Spleen (tissue), 11 donors: Measurements from ENCODE around the gene PLEKHF1. TPM values are rescaled to one million over a fixed set of nuclear protein-coding genes. Genes with fewer than 3 reads are reported as not detected.
"Not testable (repeated sequence)": the region's sequence is repeated elsewhere in the genome, so short reads cannot be mapped to it uniquely, and the experiment has no call there.

Experiments used
- DNase-seq: peaks from one replicate; pipeline ENCODE4 v3.0.0-alpha.2; 2020
- H3K27ac ChIP-seq, 8 donors: fragments of 200-600 bp; sonication (generic) in 7 of 8; 1 replicate in 4 of 8; 2 replicates in 4 of 8; pipeline versions ENCODE4 v1.5.0 to v1.8.0; 2016 to 2021; ENCODE audit warnings: inconsistent platforms in 4 of 8, mild to moderate bottlenecking in 4 of 8, moderate library complexity in 1 of 8
- H3K27me3 ChIP-seq, 7 donors: fragments of 200-600 bp; sonication (generic) in 6 of 7; replicated peaks in 1 of 7; 1 replicate in 4 of 7; 2 replicates in 3 of 7; pipeline versions ENCODE4 v1.5.0 to v1.8.0; 2016 to 2021; ENCODE audit warnings: inconsistent platforms in 3 of 7, mild to moderate bottlenecking in 1 of 7
- H3K36me3 ChIP-seq, 6 donors: fragments of 200-600 bp; sonication (generic) in 5 of 6; 1 replicate in 4 of 6; 2 replicates in 2 of 6; pipeline versions ENCODE4 v1.5.0 to v1.8.0; 2016 to 2021; ENCODE audit warnings: inconsistent platforms in 2 of 6
- H3K4me1 ChIP-seq, 6 donors: fragments of 200-600 bp; sonication (generic) in 5 of 6; 1 replicate in 3 of 6; 2 replicates in 3 of 6; pipeline versions ENCODE4 v1.5.0 to v1.8.0; 2016 to 2021; ENCODE audit warnings: inconsistent platforms in 3 of 6
- H3K4me3 ChIP-seq, 8 donors: fragments of 200-600 bp; sonication (generic) in 7 of 8; 1 replicate in 4 of 8; 2 replicates in 4 of 8; pipeline versions ENCODE4 v1.5.0 to v1.8.0; 2016 to 2021; ENCODE audit warnings: inconsistent platforms in 4 of 8, mild to moderate bottlenecking in 4 of 8, moderate library complexity in 2 of 8
- H3K9me3 ChIP-seq, 8 donors: fragments of 200-600 bp; sonication (generic) in 7 of 8; 1 replicate in 4 of 8; 2 replicates in 4 of 8; pipeline versions ENCODE4 v1.5.0 to v1.8.0; 2016 to 2021; ENCODE audit warnings: inconsistent platforms in 4 of 8
- CTCF ChIP-seq, 11 experiments: fragments of 200-600 bp in 7 of 11; fragments of 450-650 bp in 4 of 11; sonication (generic) in 4 of 11; IDR thresholded peaks in 8 of 11; conservative IDR thresholded peaks in 3 of 11; 1 replicate in 7 of 11; 2 replicates in 4 of 11; pipeline versions ENCODE4 v1.4.0 to v1.8.0; 2016 to 2021; ENCODE audit warnings: antibody characterized with exemption in 11 of 11, inconsistent platforms in 4 of 11, mild to moderate bottlenecking in 1 of 11
- POLR2A ChIP-seq, 3 donors: fragments of 450-650 bp; IDR thresholded peaks; one replicate each; pipeline ENCODE4 v1.5.1; 2017; ENCODE audit warnings: antibody characterized with exemption in 3 of 3, mild to moderate bottlenecking in 1 of 3
- POLR2AphosphoS5 ChIP-seq, 3 donors: sonication (generic); formaldehyde crosslinking; IDR thresholded peaks; one replicate each; pipeline ENCODE4 v1.5.1; 2017; ENCODE audit warnings: antibody characterized with exemption in 3 of 3
- WGBS, 5 donors: extraction: QIAGEN DNeasy Blood & Tissue Kit in 3 of 5; methylation state at CpG; one replicate each; pipeline versions ENCODE4 v1.1.5 to v1.1.7; 2013 to 2018; 5-methylcytosine and 5-hydroxymethylcytosine counted together
- intact Hi-C: fragments of 100-400 bp; cut with DNase I; formaldehyde crosslinking; loops from one replicate; pipeline ENCODE4 v1.15.0; 2023; ENCODE audit warnings: low total_unique reads
- polyA plus RNA-seq, 3 donors: library from polyadenylated mRNA; stranded (reverse); fragments of 200-250 nt; gene quantifications; one replicate each; pipeline ENCODE4 v1.2.1, GENCODE V29; 2013
- total RNA-seq, 7 donors: library from RNA; depleted of rRNA in 3 of 7; stranded (reverse); fragments of >200 nt in 3 of 7; fragmentation: NEBNext Ultra II Directional in 4 of 7; extraction: Animal tissue kit (Norgen Biotek cat#: 25700) in 4 of 7; gene quantifications; one replicate each; pipeline versions ENCODE4 v1.1.0 to v1.2.1, GENCODE V29; 2016 to 2021
- donor health status: healthy with polysubstance abuse.
- donor health status: DM: no; HTN: no; CAD: no; lungs with moderate emphysema.
- donor health status: DM: no; HTN: no; CAD: no.
- donor health status: Bipolar disorder and iron deficiency.
- donor health status: healthy.
- donor health status: DM: no; HTN: no; CAD: no.
- donor health status: DM: yes; HTN: yes; CAD: no.

The PLEKHF1 gene
- total and polyA plus RNA-seq, 10 donors, result 9.7 to 28.0 (median 18.2) TPM

- Histone ChIP-seq H3K9me3 (no peaks in the 10 kb centered on the region), H3K36me3 (no peaks in the 10 kb centered on the region), H3K27me3 (peaks cover 0 to 16% (median 0%) of the 10 kb centered on the region in 7 donors), H3K4me1 (peaks cover 9 to 68% (median 51%) of the 10 kb centered on the region in 6 donors), H3K4me3 (no peak overlapping the region), H3K27ac (peak overlapping the region in 5 of 8 donors; percentile 46 to 75 (median 57))
- intact Hi-C loops, result no loop called here
- peak; percentile 79 for DNase-seq
- TF ChIP-seq POLR2AphosphoS5 (IDR thresholded peaks at IDR 0.05) (peak; percentile 41 to 45 (median 42)), POLR2A (IDR thresholded peaks at IDR 0.05) (no peak)
- WGBS, 5 donors, result 66 to 76% (median 70%) methylated on average over 17 to 18 of the region's 18 CpGs
Measured at GRCh38 chr19:29623726-29624488, 41.4 kb upstream of the PLEKHF1 start.

GRCh38 chr19:29624489-29625185 lies 40.6 kb upstream of the PLEKHF1 start:
- TF ChIP-seq POLR2AphosphoS5 (IDR thresholded peaks at IDR 0.05), result no peak
- no peak for TF ChIP-seq CTCF (IDR thresholded peaks at IDR 0.05 in 8 of 11, conservative IDR thresholded peaks at IDR 0.05 in 3 of 11)
- TF ChIP-seq POLR2A (IDR thresholded peaks at IDR 0.05), result no peak
- no peaks in the 10 kb centered on the region for H3K9me3 ChIP-seq
- H3K27ac ChIP-seq, result peak overlapping the region in 5 of 8 donors; percentile 46 to 75 (median 57)
- H3K36me3 ChIP-seq, result no peaks in the 10 kb centered on the region
- WGBS, 5 donors, result 71 to 85% (median 79%) methylated on average over 6 of the region's 6 CpGs
- peaks cover 9 to 68% (median 51%) of the 10 kb centered on the region in 6 donors for H3K4me1 ChIP-seq
- peak; percentile 34 for DNase-seq
- H3K27me3 ChIP-seq, result peaks cover 0 to 16% (median 0%) of the 10 kb centered on the region in 7 donors
- intact Hi-C loops, result no loop called here
- no peak overlapping the region for H3K4me3 ChIP-seq

GRCh38 chr19:29625186-29625651 lies 40.0 kb upstream of the PLEKHF1 start:
- Histone ChIP-seq H3K4me1 (peaks cover 9 to 68% (median 50%) of the 10 kb centered on the region in 6 donors), H3K9me3 (no peaks in the 10 kb centered on the region), H3K36me3 (no peaks in the 10 kb centered on the region), H3K4me3 (no peak overlapping the region), H3K27me3 (peaks cover 0 to 16% (median 0%) of the 10 kb centered on the region in 7 donors), H3K27ac (peak overlapping the region in 2 of 8 donors; percentile 69 to 75)
- WGBS, 5 donors, result 82 to 92% (median 89%) methylated on average over 9 of the region's 9 CpGs
- TF ChIP-seq POLR2A (IDR thresholded peaks at IDR 0.05) (no peak), POLR2AphosphoS5 (IDR thresholded peaks at IDR 0.05) (no peak), CTCF (IDR thresholded peaks at IDR 0.05 in 8 of 11, conservative IDR thresholded peaks at IDR 0.05 in 3 of 11) (no peak)
- intact Hi-C loops, result no loop called here
- peak; percentile 23 for DNase-seq

GRCh38 chr19:29626386-29626785 lies 38.9 kb upstream of the PLEKHF1 start:
- intact Hi-C loops, result no loop called here
- H3K27me3 ChIP-seq, result peaks cover 0 to 13% (median 0%) of the 10 kb centered on the region in 7 donors
- TF ChIP-seq POLR2AphosphoS5 (IDR thresholded peaks at IDR 0.05), result no peak
- no peak for TF ChIP-seq POLR2A (IDR thresholded peaks at IDR 0.05)
- TF ChIP-seq CTCF (IDR thresholded peaks at IDR 0.05 in 8 of 11, conservative IDR thresholded peaks at IDR 0.05 in 3 of 11), result no peak
- 92 to 96% (median 95%) methylated on average over 6 to 7 of the region's 7 CpGs for WGBS, 5 donors
- no peaks in the 10 kb centered on the region for H3K36me3 ChIP-seq
- no peak overlapping the region for H3K27ac ChIP-seq
- peaks cover 9 to 59% (median 39%) of the 10 kb centered on the region in 6 donors for H3K4me1 ChIP-seq
- H3K4me3 ChIP-seq, result no peak overlapping the region
- DNase-seq, result peak; percentile 68
- H3K9me3 ChIP-seq, result no peaks in the 10 kb centered on the region

- H3K9me3 ChIP-seq, H3K27ac ChIP-seq, intact Hi-C loops, H3K4me3 ChIP-seq, H3K36me3 ChIP-seq: not testable (repeated sequence)
- Histone ChIP-seq H3K4me1 (peaks cover 9 to 54% (median 35%) of the 10 kb centered on the region in 6 donors), H3K27me3 (peaks cover 0 to 10% (median 0%) of the 10 kb centered on the region in 7 donors)
- WGBS, 5 donors, result 77 to 92% (median 80%) methylated on average over 9 of the region's 9 CpGs
- peak; percentile 21 for DNase-seq
Measured at GRCh38 chr19:29626832-29627231, 38.4 kb upstream of the PLEKHF1 start.
